ENCODE measurements around the gene ZDHHC14.
"Not testable (repeated sequence)": the region's sequence is repeated elsewhere in the genome, so short reads cannot be mapped to it uniquely, and the experiment has no call there.

ZDHHC14 gene

DNA sequence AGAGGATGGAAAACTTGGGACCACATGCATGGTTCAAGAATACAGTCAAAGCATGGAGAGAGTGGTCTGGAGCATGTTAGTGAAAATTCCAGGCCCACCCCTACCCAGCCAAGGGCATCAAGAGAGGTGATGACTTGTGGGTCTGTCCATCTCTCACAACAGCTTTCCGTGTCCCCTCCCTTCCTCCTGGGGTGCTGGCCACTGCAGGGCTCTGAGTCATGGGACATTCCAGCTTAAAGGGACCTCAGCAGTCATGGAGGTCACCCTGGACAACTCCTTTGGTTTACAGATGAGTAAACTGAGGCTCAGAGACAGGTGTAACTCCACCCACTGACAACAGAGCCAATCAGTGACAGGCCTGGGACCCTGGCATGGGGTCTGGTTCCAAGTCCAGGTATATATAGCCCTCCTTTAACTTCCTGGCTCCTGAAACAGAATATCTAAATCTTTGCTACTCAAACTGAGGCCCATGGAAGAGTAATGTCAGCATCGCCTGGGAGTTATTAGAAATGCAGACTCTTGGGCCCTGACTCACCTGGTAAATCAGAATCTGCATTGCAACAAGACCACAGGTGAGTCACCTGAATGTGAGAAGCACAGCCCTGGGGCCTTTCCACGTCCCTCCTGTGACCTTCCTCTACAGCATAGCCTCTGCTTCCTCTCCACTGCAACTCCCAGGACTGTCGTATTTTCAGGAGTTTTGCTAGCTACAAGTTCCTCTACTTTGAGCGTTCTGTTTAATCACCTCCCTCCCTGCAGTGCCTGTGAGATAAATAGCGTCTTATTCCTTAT lies 170.2 kb downstream of the ZDHHC14 start:
- DNase-seq (ENCODE audit: low read depth), result no peak

DNA sequence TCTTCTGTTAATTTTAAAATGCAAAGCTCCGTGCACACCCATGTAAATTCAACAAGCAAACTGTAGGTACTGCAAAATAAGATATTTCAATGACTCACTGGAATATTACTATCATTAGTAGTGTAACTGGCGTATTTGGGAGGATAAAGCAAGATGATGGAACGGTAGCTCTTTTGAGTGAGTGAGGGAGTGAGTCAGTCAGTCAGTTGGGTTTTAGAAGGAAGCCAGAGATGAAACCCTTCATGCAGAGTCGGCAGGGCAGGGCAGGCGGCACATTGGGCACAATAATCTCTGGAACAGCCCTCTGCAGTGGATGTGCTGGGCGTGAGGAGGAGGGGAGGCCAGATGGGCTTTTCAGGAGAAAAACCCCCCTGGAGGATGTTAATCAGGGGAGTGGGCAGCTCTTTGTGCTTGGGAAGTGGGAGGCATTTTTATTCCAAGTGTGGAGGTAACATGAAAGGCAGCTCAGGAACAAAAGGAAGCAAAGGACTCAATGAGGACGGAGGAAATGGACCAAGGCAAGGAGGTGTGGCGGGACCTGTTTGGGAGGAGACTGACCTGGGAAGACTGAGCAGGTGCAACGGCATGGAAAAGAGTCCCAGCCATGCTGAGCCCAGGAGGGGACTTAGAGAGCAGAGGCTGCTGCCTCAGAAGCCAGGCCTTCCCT lies 171.2 kb downstream of the ZDHHC14 start:
- DNase-seq (ENCODE audit: low read depth), result no peak

DNA sequence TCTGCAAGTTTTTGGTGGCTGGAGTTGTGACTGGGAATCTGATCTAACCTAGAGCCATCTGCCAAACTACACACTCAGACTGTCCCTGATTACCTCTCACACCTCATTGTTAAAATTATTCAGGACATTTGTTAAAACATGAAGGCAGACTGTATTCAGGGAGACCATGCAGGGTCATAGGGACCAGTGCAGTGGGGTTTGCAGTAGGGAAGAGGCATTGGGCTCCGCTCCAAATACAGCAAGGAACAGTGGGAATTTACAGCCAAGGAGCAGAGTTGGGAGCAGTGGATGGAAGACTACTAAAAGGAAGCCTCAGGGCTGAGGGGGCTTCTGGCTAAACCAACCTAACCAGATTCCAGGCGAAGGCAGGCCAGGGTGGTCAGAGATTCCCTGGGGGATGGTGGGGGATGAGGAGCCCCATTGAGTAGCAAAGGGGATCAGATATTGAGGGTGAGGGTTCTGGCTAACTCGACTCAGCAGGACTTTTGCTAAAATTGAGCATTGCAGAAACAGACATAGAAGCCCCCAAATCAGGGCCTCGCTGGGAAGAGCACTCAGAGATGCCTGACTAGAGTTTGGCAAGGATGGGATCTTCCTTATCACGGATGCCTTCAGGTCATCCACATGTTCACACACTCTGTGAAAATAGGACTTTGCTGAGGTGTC lies 172.0 kb downstream of the ZDHHC14 start:
- DNase-seq (ENCODE audit: low read depth), result no peak

DNA sequence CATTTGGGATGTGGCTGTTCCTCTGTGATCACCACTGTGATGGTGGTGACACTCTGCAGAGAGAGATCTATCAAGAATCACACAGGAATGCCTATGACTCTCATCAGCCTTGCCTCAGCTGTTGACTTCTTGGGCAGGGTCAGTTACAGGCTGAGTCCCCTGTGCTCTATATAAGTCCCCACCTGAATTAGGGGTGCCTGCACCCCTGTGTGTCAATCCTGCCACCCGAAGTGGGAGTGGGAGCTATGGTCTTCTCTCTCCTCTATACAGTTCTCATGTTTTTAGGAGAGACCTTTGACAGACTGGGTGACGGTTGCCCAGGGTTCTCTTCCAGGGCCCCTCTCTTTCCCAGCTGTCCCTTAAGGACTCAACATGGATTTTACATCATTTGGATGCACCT lies 173.8 kb downstream of the ZDHHC14 start:
- DNase-seq (ENCODE audit: low read depth), result no peak

DNA sequence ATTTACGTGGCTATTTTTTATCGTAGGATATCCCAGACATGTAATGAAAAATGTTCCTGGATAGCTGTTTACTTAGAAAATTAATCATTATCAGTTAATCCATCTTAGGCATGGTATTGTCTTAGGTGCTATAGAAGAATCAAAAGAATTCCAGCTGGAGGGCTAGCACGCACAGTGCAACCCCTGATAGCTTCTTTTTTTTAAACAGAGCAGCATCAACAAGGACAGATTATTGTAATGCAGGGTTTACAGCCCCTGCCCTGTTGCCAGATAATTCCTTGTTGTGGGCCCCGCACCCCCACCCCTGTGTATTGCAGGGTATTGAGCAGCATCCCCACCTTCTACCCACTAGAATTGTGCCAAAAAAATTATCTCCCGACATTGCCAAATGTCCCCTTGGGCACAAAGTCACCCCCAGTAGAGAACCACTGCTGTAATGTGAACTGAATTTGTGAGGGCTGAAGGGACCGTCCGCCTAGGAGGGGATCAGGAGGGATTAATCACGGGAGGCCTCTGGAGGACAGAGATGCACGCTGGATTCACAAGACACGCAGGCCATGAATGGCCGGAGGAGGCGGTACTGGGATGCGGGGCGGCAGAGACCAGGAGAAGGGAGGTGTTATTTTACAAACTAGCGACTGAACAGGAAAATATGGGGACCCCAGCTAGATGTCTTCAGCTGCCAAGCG lies 174.6 kb downstream of the ZDHHC14 start:
- no peak for DNase-seq (ENCODE audit: low read depth)

DNA sequence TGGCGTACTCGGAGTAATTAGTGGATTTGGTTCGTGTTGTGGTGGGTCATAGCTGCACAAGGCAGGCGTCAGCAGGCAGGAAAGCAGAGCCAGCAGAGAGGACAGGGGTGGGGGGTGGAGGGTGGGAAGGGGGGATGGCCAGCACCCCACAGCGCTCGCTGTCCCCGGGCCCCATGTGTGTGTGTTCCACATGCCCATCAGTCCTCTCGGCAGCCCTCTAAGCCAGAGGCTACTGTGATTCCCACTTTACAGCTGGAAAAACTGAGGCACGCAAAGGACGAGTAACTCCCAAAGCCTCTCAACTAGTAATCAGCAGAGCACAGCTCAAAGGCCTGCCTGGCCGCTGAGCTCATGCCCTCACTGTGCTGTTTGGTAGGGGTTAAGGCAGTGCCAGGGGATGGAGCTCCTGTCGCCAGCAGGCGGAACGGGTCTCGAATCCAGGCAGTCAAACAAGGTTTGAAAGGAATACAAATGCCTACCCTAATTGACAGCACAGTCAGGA lies 175.2 kb downstream of the ZDHHC14 start:
- DNase-seq (ENCODE audit: low read depth), result no peak

DNA sequence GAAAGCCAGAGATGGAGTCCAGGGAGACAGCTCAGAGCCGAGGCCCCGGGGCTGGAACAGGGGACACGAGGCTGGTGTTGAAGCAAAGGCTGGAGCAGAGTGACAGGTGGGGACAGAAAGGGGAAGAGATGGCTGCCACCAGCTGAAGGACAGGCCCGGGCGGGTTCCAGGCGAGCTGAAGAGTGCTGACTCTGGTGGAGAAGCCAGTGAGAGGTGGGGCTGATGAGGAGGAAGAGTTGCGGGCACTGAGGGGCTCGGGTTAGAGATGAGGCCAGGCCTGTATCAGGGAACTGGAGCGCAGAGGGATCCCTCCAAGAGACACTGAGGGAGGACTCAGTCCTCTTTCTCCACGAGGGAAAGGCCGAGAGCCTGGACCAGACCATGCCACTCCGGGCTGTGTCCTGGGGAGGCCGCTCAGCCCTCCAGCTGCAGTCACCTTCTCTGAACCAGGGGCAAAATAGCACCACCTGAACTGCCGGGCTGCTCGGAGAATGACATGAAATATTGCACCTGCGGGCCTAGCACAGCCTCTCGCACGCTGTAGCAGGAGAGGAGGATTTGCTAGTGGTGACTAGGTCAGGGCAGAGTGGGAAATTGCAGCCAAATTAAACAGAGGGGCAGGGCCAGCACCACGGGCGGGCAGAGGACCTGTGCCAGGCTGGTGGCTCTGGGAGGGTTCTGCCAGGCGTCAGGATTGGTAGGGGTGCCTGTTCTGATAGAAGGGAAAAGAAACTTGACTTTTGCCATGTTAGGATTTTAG lies 175.9 kb downstream of the ZDHHC14 start:
- no peak for DNase-seq (ENCODE audit: low read depth)

DNA sequence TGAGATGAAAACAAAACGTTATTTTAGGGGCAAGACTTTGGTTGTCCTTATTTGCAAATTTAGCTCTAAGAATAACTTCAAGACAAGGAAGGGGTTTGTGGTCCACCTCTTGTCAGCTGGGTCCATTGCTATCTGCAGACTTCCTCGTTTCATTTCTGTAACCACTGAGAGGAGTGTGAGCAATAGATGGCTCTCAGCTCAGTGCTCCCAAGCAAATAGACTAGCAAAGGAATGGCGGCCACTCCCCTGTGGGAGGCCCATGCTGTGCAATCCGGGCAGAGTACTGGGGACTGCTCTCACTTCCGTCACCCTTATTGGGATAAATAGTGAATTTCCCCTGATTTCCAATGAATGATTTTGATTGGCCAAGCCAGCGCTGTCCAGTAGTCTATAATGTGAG lies 176.6 kb downstream of the ZDHHC14 start:
- no peak for DNase-seq (ENCODE audit: low read depth)

DNA sequence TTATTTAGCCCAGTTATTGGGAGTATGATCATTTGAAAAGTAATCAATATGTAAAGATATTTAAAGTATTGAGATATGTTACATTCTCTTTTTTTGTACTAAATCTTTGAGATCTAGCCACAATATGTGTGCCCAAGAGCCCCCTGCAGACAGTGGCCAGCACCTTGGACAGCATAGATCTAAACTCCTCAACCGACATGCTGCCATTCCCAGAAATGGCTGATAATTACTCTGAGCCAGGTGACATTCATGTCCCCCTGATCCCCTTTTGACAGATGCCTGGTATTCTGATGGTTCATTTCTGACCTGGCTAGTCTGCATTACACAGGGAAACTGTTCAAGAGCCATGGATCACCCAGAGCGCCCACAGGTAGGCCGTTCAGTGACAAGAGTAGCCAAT lies 177.1 kb downstream of the ZDHHC14 start:
- DNase-seq (ENCODE audit: low read depth), result no peak

DNA sequence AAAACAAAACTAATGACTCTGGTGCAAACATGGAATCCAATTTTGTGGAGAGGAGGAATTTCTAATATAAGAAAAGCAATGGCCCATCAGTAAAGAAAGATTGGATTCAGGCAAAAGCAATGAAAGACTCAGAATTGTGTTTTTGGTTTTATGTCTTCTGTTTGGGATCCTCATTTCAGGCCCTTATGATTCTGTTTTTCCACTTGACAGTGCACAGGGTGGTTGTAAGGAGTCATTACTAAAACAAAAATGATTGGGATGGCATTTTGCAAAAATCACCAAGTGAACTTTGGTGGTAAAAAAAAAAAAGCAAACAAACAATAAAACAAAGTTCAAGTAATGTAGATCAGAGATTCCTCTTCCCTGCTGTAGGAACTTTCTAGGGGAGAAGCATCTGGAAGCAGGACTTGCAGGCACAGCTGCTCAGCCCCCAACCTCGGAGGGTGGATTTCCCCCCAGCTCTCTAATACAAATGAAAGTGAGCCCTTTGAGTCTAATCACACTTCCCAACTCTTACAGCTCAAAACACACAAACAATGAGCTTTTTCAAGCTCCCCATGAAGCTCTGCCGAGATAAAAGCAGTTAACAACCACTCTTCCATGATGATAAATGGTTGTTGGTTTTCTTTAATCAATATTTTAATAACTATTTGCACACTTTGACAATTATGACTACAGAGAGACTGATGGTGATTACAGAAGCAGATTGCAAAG lies 177.7 kb downstream of the ZDHHC14 start:
- no peak for DNase-seq (ENCODE audit: low read depth)

DNA sequence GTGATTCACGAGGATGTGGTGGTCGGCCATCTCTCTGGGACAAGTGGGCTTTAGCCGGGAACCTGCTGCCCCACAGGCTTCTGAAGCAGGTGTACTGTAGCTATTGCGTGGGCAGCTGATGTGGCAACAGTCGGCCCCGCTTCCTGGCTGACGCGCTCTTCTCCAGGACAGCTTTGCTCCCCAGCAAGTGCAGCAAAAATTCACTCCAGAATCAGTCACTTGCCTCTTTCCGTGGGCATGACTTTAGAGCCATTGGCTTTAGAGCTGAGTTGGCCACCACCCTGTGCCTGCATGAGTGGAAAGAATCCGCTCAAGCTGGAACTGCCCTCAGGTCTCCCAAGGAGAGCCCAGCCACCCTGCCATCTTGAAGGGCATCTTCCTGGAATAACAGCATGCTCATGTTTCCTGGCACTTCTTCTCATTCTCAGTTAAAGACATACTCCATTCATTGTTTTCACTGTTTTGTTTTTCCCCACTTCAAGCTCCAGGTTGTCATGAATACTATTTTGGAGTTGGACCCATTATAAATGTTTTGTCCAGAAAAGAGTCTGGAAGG lies 178.3 kb downstream of the ZDHHC14 start:
- no peak for DNase-seq (ENCODE audit: low read depth)

DNA sequence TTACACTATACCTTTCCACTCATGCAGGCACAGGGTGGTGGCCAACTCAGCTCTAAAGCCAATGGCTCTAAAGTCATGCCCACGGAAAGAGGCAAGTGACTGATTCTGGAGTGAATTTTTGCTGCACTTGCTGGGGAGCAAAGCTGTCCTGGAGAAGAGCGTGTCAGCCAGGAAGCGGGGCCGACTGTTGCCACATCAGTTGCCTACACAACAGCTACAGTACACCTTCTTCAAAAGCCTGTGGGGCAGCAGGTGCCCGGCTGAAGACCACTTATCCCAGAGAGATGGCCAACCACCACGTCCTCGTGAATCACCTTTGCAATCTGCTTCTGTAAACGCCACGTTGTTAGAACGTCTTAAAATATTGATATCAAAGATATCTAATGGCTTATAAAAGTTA lies 179.1 kb downstream of the ZDHHC14 start:
- not testable (repeated sequence) for DNase-seq (ENCODE audit: low read depth)

DNA sequence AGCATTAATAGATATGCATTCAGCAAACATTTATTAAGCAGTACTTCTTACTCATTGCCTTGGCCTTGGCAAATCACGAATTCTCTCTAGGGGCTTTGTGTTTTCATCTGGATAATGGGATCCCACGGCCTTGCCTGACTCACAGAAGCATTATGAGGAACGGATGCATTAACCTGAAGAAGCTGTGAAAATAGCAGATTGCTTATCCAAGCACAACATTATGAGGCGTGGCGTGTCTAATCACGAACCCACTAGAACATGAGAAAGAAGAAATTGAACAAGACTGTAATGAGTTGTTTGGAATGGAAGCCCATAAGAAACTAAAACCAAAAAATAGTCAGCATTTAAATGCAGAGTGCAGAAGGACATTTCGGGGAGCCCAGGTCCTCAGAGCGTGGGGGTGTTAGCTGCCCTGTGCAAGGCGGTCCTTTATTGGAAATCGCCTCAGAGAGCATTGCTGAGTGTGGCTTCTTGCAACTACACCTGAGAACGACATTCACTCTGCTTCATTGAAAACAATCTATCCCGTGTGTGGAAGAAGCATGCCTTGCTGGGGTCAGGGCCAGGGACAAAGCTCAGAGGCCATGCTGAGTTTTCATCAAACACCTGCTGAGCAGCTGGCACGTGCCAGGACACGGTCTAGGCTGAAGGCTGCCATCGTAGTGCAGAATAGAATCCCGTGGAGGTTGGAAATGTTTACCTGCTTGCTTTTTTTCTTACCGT lies 179.9 kb downstream of the ZDHHC14 start:
- DNase-seq (ENCODE audit: low read depth), result no peak

DNA sequence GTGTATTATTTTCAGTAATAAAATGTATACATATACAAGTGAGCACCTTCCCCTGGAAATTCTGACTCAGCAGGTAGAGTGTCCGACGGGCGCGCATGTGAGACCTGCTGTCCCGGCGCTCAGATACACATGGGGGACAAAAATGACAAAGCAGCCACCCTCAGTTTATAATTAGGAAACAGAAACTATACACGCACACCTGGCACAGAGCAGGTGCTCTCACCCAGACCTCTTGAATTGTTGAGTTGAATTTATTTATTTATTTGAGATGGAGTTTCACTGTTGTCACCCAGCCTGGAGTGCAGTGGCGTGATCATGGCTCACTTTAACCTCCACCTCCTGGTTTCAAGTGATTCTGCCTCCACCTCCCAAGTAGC lies 180.4 kb downstream of the ZDHHC14 start:
- no peak for DNase-seq (ENCODE audit: low read depth)

DNA sequence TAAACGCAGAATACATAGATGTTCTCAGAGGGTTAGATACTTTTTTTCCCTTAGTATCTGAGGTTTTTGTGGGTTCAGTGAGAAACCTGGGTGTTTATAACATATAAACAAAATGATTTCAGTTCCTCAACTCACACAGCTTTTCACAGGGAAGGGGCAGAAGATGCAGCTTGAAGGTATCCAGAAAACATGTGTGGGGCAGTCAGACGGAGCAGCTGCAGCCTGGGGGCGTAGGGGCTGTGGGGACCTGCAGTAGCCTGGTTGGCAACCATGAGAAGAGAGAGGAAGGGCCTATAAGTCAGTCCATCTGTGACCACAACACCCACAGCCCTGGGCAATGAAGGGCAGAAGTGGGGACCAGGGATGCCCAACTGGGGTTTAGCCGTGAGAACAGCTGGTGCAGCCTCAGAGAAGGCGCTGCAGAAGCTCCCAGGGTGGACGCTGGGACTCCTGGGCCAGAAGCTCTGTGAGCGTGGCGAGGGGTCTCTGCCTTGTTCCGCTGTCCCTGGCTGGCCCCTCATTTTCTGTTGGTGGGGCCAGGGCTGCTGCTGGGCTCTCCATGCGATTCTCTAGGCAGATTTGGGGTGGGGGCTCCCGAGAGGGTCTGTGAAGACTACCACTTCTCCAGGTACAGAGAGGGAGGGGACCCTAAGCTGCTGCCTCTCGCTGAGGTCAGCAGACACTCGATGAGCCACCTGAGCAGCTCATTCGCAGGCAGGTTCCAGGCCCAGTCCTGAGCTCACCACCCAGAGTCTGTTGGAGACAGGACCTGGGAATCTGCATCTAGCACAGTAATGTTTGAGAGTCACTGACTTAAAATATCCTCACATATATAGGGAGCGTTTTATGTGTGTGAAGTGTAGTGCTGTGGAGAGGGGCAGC lies 181.2 kb downstream of the ZDHHC14 start:
- DNase-seq (ENCODE audit: low read depth), result no peak

DNA sequence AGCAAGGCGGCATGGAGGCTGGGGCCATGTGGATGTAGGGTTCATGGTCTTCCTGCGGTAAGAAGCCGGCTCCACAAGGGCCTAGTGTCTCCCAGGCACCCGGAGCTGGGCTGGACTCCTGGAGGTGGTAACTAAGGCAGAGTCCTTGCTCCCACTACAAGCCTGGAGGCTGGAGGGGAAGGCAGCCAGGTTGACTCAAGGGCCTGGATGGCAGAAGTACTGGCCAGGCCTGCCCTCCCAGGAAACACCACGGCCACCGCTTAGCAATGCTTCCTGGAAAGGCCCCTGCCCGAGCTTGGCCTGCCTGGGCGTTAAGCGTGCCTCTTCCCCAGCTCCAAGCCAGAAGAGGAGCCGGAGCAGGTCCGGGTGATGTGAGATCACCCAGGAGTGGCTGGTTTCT lies 182.0 kb downstream of the ZDHHC14 start:
- no peak for DNase-seq (ENCODE audit: low read depth)

DNA sequence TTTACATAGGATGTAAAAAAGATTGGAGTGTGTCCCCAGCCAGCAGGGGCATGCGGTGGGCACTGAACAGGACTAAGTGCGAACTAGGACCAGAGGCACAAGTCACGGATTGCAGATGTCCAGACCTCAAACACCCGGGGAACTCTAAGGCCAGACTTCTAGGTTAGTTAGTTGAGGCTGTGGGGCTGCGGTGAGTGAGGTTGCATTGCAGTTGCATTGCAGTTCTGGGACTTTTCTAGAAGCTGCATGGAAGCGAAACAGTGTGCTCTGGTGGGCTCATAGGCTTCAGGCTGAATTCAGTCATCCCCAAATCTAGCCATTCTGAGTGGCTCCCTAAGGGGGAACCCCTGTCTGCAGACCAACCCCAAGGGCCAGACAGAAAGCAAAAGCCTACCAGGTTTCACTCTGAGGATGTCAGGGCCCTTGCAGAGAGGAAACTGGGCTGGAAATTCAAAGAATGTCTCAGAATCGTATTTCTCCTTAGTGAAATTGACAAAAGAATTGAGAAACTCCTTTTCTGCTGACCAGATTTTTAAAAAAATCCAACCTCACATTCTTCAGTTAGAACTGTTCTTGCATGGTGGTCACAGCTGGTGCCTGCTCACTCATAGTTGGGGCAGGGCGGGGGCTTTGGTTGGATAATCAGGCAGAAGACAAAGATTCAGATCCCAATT lies 182.8 kb downstream of the ZDHHC14 start:
- no peak for DNase-seq (ENCODE audit: low read depth)

DNA sequence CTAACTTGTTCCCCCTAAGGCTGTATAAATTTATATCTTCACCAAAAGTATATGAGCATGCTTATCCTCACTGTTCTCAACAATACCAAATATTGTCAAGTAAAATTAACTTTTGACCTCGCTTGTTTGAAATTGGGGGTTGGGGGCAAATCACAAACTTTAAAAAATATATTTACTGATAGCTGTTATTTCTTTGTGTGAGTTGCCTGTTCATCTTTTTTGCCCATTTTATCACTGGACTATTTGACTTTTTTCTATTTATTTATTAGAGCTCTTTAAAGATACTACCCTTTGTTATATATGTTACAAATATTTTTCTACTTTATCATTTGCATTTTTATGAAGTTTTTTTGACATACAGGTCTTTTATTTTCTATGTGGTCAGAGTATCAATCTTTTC lies 187.7 kb downstream of the ZDHHC14 start:
- no peak for DNase-seq (ENCODE audit: low read depth)

DNA sequence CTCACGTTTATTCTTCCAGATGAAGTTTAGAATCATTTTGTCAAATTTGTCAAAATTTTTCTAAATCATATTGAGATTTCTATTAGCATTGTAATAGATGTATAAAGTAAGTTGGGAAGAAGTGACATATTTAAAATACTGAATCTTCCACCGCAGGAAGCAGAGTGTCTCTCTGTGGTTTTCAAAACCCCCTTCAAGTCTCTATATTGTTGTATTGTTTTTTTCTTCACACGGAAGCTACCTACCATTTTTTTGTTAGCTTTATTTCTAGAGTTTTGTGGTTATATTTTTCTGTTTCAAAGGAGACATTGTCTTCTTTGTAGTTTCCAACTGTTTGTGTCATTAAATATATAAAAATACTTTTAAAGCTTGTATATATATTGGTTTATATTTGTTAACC lies 188.6 kb downstream of the ZDHHC14 start:
- no peak for DNase-seq (ENCODE audit: low read depth)
